K562 (cell line): ENCODE data around the gene KCTD3. TPM values are rescaled to one million over a fixed set of nuclear protein-coding genes. Genes with fewer than 3 reads are reported as not detected.

Experiments
- ARHGAP35 ChIP-seq: fragments of 450-650 bp; IDR thresholded peaks from 2 replicates; pipeline ENCODE4 v1.6.1; 2018; ENCODE audit not compliant: partially characterized antibody
- DACH1 ChIP-seq: fragments of 450-650 bp; IDR thresholded peaks from 2 replicates; pipeline ENCODE4 v1.6.1; 2018; ENCODE audit not compliant: partially characterized antibody
- E2F5 ChIP-seq: sonication (generic); formaldehyde crosslinking; IDR thresholded peaks from 2 replicates; pipeline ENCODE4 v1.8.0; 2022; ENCODE audit warnings: mild to moderate bottlenecking, missing genetic modification reagents
- GABPB1 ChIP-seq: sonication (generic); formaldehyde crosslinking; IDR thresholded peaks from 2 replicates; pipeline ENCODE4 v1.8.0; 2022; ENCODE audit warnings: mild to moderate bottlenecking, missing genetic modification reagents
- HINFP ChIP-seq: fragments of 450-650 bp; conservative IDR thresholded peaks from 2 replicates; pipeline ENCODE4 v1.6.1; 2016; ENCODE audit warnings: missing genetic modification characterization, low read depth, mild to moderate bottlenecking, control low read depth, missing compliant biosample characterization
- KDM1A ChIP-seq, 2 experiments: fragments of 450-650 bp; IDR thresholded peaks; 2 replicates each; pipeline ENCODE4 v1.6.1; 2016; ENCODE audit warnings: mild to moderate bottlenecking in 2 of 2
- MBD1 ChIP-seq: fragments of 250-450 bp; sonication (Bioruptor Pico); IDR thresholded peaks from 2 replicates; pipeline ENCODE4 v1.8.0; 2022; ENCODE audit warnings: inconsistent platforms
- MTA1 ChIP-seq: fragments of 450-650 bp; IDR thresholded peaks from 2 replicates; pipeline ENCODE4 v1.6.1; 2017; ENCODE audit warnings: borderline replicate concordance
- NCOR1 ChIP-seq: fragments of 450-650 bp; IDR thresholded peaks from 2 replicates; pipeline ENCODE4 v1.6.1; 2016; ENCODE audit warnings: mild to moderate bottlenecking, moderate library complexity
- PRDM10 ChIP-seq: fragments of 450-650 bp; IDR thresholded peaks from 2 replicates; pipeline ENCODE4 v1.6.1; 2018; ENCODE audit not compliant: partially characterized antibody
- RAD51 ChIP-seq: fragments of 450-650 bp; IDR thresholded peaks from 2 replicates; pipeline ENCODE4 v1.7.1; 2016; ENCODE audit warnings: low read depth, mild to moderate bottlenecking, borderline replicate concordance
- RNF2 ChIP-seq: sonication (generic); IDR thresholded peaks from 2 replicates; pipeline ENCODE4 v1.6.1; 2016
- SMC3 ChIP-seq: conservative IDR thresholded peaks from 2 replicates; pipeline ENCODE4 v1.6.1; 2011; ENCODE audit warnings: low read depth, low read length, improper control_type of control experiment; ENCODE audit not compliant: insufficient read depth
- ZC3H11A ChIP-seq: IDR thresholded peaks from 2 replicates; pipeline ENCODE4 v1.6.1; 2012; ENCODE audit warnings: low read depth, low read length, improper control_type of control experiment
- ZFP30 ChIP-seq: fragments of 250-450 bp; sonication (Bioruptor Pico); IDR thresholded peaks from 2 replicates; pipeline ENCODE4 v1.8.0; 2022; ENCODE audit warnings: moderate library complexity, mild to moderate bottlenecking, inconsistent platforms, borderline replicate concordance
- ZNF175 ChIP-seq: fragments of 200-800 bp; sonication (Bioruptor generic); IDR thresholded peaks from 2 replicates; pipeline ENCODE4 v1.6.1; 2016; ENCODE audit warnings: low read depth, mild to moderate bottlenecking, missing genetic modification characterization, missing compliant biosample characterization
- ZNF197 ChIP-seq: fragments of 200-800 bp; sonication (Bioruptor generic); IDR thresholded peaks from 2 replicates; pipeline ENCODE4 v1.6.1; 2016; ENCODE audit warnings: low read depth, missing genetic modification characterization, missing compliant biosample characterization
- ZNF224 ChIP-seq: sonication (generic); formaldehyde crosslinking; IDR thresholded peaks from 2 replicates; pipeline ENCODE4 v1.8.0; 2022; ENCODE audit warnings: mild to moderate bottlenecking, missing genetic modification reagents
- ZNF551 ChIP-seq: fragments of 250-450 bp; sonication (Bioruptor Pico); IDR thresholded peaks from 2 replicates; pipeline ENCODE4 v1.5.0; 2021; ENCODE audit warnings: mild to moderate bottlenecking, moderate library complexity
- polyA plus RNA-seq, 8 experiments: library from polyadenylated mRNA; depleted of rRNA in 4 of 8; stranded (reverse) in 5 of 8; unstranded in 3 of 8; fragments of >200 nt; fragmentation: Nextera tagmentation in 2 of 8; fragmentation: Illumina TruSeq in 1 of 8; extraction: Ambion mirVana in 2 of 8; extraction: Trizol in 1 of 8; gene quantifications; 2 replicates each; pipeline versions ENCODE4 v1.2.1 to v1.2.3, GENCODE V29; 2011 to 2014; ENCODE audit warnings: inconsistent platforms in 1 of 8, missing spikeins in 1 of 8
- total RNA-seq, 7 experiments: library from RNA; depleted of rRNA in 6 of 7; stranded (reverse); fragments of >200 nt in 6 of 7; fragmentation: Illumina TruSeq in 2 of 7; extraction: Trizol in 2 of 7; gene quantifications; 2 replicates each; pipeline versions ENCODE4 v1.2.1 to v1.2.3, GENCODE V29; 2011 to 2021; ENCODE audit warnings: low replicate concordance in 1 of 7

The KCTD3 gene
- total and polyA plus RNA-seq, 9 of the 15 experiments (the other 6 are each of a cell fraction or from before 2014, with no cell fraction given): 12.8 to 77.1 (median 44.3) TPM

GRCh38 chr1:215566556-215567490 lies at the start of gene KCTD3 (continued):
- peak in 1 of 2 experiments; percentile 4; a peak in 2 of 4 replicates for TF ChIP-seq KDM1A (IDR thresholded peaks at IDR 0.05)
- no peak for TF ChIP-seq RNF2
- no peak for TF ChIP-seq GABPB1 (CRISPR knock-in tag)
- TF ChIP-seq ARHGAP35: no peak
- no peak for TF ChIP-seq ZNF224 (CRISPR knock-in tag)
- TF ChIP-seq NCOR1: no peak; the same call in 1 of the 2 replicates
- no peak for TF ChIP-seq RAD51
- no peak for TF ChIP-seq HINFP (tag)
- TF ChIP-seq ZFP30: no peak
- TF ChIP-seq PRDM10: no peak
- TF ChIP-seq ZNF175 (CRISPR knock-in tag): no peak
- TF ChIP-seq SMC3: no peak
- TF ChIP-seq MTA1: peak; percentile 62; the same call in 1 of the 2 replicates
- no peak for TF ChIP-seq ZC3H11A
- no peak for TF ChIP-seq DACH1
- no peak for TF ChIP-seq ZNF551
- no peak for TF ChIP-seq ZNF197
- no peak for TF ChIP-seq E2F5 (CRISPR knock-in tag)
- no peak for TF ChIP-seq MBD1 (CRISPR knock-in tag)
